CD4-positive, alpha-beta T cell treated with Interleukin-4 for 4 hours (primary cell): Measurements from ENCODE around the gene TLCD3A.
A peak's percentile ranks its signal among the peaks of the same experiment; 100 is the strongest.
"Not testable (repeated sequence)": the region's sequence is repeated elsewhere in the genome, so short reads cannot be mapped to it uniquely, and the experiment has no call there.

Experiments
- DNase-seq: peaks from one replicate; pipeline ENCODE4 v3.0.0-alpha.2; 2020

The TLCD3A gene

GRCh38 chr17:708132-708531 lies 24.3 kb upstream of the TLCD3A start:
- DNase-seq = no peak

GRCh38 chr17:718075-718474 lies 14.3 kb upstream of the TLCD3A start:
- DNase-seq = no peak

DNA sequence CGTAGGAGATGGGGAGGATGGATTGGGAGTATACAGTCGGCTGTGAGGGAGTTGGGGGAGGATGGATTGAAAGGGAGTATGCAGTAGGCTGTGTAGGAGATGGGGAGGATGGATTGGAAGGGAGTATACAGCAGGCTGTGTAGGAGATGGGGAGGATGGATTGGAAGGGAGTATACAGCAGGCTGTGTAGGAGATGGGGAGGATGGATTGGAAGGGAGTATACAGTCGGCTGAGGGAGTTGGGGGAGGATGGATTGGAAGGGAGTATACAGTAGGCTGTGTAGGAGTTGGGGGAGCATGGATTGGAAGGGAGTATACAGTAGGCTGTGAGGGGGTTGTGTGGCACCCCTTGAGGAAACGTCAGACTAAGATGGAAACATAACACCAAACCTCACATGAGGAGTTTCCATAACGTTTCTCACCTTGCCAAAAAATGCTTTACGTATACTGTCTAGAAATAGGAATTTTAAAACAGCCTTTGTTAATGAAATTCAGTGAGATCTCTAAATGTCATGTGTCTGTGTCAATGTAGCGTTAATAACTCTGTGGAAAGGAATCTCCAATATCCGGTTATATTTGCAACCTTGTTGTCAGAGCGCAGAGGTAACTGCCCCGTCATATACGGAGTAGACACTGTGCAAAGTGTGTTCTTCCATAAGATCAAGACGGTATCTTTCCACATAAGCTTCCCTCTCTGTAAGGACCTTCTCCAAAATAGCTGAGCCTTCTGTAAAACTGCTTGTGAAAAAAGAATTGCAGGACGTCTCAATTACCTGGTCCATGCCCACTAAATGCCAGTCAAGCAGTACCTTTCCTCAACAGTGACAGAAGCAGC lies 11.5 kb upstream of the TLCD3A start:
- no peak for DNase-seq

DNA sequence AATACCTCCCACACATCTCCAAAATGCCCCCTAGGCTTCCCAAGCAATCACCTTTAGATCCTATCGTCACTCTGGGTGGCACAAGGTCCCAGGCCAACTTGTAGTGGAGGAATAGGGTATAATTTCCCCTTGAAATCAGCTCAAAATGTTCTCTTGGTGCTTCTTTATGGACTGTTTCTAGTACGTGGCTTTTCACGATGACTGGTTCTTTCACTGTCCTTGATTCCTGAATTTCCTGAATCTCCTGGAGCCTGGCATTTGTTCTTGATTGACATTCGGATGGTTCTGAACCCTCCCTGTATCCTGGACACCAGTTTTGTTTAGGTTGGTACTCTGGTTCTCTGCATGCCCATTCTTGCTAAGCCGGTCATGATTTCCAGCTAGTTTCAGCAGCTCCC lies 10.9 kb upstream of the TLCD3A start:
- DNase-seq = no peak

GRCh38 chr17:725084-725483 lies 7.3 kb upstream of the TLCD3A start:
- DNase-seq = no peak

DNA sequence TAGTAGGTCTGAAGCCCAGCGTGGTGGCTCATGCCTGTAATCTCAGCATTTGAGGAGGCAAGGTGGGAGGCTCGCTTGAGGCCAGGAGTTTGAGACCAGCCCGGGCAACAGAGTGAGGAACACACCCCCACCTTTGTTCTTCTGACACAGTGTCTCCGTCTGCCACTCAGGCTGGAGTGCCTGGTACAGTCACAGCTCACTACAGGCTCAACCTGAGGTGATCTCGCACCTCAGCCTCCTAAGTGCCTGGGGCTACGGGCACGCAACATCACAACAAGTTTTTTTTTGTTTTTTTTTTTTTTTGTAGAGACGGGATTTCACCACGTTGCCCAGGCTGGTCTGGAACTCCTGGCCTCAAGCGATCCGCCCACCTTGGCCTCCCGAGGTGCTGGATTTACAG lies 6.7 kb upstream of the TLCD3A start:
- DNase-seq = no peak

GRCh38 chr17:726271-726919 lies 6.0 kb upstream of the TLCD3A start:
- no peak for DNase-seq

- DNase-seq = no peak
Observed at GRCh38 chr17:728911-729310, 3.5 kb upstream of the TLCD3A start.

DNA sequence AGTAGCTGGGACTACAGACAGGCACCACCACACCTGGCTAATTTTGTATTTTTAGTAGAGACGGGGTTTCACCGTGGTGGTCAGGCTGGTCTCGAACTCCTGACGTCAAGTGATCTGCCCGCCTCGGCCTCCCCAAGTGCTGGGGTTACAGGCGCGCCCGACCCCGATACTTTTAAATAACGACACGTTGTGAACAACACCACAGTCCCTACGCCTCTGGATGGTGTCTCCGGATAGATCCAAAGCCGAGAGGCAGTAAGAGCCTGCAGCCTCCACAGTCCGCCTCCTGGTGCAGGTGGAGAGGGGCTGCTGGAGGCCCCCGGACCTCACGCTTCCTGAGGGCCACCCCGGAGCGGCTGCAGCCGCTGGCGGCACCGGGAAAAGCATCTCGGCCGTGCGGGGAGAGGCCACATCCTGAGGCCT lies 741 bp upstream of the TLCD3A start:
- DNase-seq = no peak

DNA sequence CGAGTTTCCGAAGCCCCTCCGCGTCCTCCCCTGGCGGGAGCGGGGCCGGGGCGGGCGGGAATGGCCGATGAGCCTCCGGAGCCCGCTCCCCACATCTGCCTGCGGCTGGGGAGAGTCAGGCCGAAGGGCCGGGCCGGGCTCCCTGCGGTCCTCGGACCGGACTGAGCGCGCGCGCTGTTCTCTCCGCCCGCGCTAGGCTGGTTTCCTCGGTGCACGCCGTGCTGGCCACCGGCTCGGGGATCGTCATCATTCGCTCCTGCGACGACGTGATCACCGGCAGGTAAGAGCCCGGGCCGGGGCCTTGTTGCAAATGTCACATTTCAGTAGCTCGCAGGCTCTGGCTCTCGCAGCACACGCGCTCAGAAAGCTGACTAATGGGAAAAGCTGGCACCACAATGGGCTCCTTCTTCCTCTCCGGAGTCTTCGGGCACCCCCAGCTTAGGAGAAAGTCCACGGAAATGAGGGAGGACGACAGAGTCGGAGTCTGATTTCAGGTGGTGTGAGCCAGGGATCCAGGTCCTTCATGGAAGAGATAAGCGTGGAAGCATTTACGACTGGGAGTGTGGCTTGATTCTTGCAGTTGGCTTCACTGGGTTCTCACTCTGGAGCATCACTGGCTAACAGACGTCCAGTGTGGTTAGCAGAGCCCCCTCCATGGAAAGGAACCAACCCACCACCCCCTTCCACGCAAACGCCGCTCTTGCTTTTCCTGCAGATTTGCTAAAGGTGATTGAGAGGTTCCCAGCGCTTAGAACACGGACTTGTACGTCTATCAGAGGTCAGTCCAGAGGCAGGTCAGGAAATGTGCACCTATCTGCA lies 715 bp downstream of the TLCD3A start:
- no peak for DNase-seq

DNA sequence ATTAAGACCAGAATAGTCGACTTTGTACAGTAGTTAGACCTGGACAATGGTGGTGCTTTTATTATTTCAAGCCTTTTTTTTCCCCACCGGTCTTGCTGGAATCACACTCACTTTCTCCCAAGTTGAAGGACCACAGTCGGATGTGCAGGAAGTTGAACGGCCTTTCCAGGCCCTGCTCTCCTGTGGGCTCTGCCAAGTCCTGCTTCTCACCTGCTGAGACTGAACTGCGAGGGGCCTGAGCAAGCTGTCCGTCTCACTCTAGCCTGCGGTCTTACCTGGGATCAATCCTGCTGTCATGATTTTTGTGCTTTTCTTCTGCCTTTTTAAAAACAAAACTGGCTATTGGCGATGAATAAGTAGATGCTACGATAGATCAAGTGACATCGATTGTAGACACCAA lies 1.3 kb downstream of the TLCD3A start:
- no peak for DNase-seq

- no peak for DNase-seq
Observed at GRCh38 chr17:737561-738113, 5.2 kb downstream of the TLCD3A start.

DNA sequence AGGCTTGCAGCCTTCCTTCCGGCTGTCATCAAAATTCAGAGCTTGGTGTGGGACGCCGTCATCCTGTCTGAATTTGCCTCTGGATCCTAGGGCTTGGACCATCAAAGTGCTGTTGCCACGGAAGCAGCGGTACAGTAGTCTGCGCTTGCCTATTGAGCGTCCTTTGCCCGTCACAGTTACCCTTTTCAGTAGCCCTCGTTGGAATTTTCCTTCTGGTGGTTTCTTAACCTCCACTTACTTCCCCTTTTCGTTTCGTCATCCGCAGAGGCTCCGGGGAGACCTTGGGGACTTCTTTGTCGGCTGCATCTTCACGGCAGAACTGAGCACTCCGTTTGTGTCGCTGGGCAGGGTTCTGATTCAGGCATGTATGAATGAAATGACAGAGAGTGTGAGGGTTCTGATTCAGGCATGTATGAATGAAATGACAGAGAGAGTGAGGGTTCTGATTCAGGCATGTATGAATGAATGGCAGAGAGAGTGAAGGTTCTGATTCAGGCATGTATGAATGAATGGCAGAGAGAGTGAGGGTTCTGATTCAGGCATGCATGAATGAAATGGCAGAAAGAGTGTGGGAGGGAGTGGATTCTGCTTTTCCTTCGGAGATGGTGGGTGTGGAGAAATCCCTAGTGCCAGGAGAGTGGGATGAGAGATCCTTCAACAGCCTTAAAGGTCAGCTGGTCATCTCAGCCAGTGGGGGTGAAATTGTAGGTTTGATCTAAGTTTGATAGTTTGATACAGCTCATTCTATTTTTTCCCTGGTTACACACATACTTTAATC lies 8.0 kb downstream of the TLCD3A start:
- DNase-seq = peak; percentile 16

DNA sequence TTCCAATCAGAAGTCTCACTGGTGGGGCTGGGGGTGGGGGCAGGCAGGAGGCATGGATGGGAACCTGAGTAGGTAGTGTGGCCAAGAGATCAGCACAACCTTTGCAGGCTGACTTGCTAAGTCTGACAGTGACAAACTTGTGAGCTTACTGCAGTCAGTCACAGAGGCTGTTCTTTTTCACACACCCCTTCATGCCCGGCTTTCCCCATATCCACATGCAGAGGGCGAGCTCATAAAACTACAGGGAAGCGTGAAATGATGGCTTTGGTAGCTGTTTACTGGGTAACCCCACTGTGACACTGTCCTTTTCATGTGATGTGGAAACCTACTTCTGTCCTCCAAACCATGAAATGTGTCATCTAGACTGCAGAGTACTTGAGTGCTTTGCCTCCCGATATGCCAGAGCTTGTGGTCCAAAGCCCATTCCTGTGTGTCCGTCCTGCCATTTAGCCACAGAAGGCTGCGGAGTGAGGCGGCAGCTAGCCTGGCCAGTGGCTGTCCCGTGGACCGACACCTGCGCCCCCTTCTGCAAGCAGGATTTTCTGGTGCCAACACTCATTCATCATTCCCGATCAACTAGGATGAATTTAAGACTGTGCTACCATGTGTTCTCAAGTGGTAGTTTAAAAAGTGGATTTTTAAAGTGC lies 9.9 kb downstream of the TLCD3A start:
- no peak for DNase-seq

DNA sequence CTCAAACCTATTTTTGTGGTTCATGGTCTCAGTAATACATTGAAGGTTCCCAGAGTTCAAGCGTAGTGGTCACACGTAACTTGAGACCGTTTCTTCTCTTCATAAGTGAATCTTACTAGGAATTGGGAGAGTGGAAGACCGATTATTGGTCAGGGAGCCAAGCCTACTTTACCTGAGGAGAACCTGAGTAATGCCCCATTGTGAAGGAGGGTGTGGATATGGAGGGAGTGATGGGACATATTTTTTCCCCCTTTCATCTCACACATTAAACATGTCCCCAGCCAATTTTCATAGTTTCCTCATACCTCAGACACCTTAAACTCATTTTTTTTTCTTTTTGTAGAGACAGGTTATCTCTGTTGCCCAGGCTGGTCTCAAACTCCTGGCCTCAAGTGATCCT lies 10.7 kb downstream of the TLCD3A start:
- DNase-seq = no peak

DNA sequence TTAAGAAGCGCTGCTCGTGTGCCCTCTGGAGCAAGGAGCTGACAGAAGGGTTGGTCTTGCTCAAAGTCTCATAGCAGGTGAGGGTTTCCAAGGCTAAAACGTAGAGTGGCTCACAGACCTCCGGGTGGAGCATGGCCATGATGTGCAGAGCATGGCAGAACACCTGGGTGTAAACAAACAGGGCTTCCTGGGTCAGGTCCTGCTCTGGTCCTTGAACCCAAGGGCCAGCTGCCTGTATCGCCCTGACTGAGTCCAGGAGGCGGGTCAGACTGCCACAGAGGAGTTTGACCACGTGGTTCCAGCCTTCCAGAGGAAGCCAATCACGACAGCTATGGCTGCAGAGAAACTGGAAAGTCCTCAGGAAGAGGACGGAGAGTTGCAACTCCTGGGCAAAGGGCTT lies 12.5 kb downstream of the TLCD3A start:
- no peak for DNase-seq

- DNase-seq = no peak
Observed at GRCh38 chr17:745406-745805, 13.0 kb downstream of the TLCD3A start.

GRCh38 chr17:746181-746580 lies 13.8 kb downstream of the TLCD3A start:
- DNase-seq = no peak

DNA sequence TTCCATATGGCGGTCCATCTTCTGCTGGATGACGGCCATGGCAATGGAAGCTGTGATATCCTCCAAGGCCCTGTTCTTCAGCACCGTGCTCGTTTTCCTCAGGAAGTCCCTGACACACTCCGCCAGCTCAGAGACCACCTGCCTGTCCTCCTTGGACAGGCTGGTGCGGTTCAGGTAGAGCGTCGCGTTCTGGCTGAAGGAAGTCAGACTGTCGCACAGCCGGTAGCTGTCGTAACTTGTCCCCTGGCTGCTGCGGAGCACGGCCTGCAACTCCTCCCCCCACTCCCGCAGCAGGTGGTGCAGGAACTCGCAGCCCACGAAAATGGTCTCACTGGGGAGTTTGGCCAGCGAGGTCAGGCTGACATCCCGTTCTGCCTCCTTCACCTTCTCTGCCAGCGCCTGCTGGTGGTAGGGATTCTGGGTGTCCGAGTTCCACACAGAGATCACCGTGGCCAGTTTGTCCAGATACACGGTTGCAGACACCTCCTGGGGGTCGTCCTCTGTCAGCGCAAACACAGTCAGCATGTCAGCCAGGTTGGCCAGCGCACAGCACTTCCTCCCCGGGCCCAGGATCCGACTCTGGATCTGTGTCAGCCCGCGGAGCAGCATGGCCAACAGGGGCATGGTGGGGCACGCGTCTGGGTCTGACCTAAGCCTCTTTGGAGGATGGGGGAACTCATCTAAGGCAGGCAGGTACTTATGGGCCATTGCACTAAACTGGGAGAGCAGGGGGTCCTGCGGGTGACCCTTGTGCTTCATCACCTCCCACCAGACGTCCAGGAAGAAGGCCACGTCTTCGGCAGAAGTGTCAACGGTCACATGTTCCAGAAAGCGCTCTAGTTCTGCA lies 14.6 kb downstream of the TLCD3A start:
- DNase-seq = no peak

DNA sequence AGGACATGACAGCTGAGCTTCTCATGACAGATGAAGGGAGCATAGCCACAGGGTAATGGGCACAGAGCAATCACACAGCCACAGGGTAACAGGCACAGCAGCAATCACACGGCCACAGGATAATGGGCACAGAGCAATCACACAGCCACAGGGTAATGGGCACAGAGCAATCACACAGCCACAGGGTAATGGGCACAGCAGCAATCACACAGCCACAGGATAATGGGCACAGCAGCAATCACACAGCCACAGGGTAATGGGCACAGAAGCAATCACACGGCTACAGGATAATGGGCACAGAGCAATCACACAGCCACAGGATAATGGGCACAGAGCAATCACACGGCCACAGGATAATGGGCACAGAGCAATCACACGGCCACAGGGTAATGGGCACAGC lies 16.2 kb downstream of the TLCD3A start:
- not testable (repeated sequence) for DNase-seq

DNA sequence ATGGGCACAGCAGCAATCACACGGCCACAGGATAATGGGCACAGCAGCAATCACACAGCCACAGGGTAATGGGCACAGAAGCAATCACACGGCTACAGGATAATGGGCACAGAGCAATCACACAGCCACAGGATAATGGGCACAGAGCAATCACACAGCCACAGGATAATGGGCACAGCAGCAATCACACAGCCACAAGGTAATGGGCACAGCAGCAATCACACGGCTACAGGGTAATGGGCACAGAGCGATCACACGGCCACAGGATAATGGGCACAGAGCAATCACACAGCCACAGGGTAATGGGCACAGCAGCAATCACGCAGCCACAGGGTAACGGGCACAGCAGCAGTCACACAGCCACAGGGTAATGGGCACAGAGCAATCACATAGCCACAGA lies 17.0 kb downstream of the TLCD3A start:
- not testable (repeated sequence) for DNase-seq
